ENCODE results near the gene MIPEP.
"Not testable (repeated sequence)": the region's sequence is repeated elsewhere in the genome, so short reads cannot be mapped to it uniquely, and the experiment has no call there.

Gene MIPEP

GRCh38 chr13:23888658-23889614, at the start of gene MIPEP:
Gene MIPEP (minus strand): TSS chr13:23889400. CDS start chr13:23889320, 80 bp downstream.
- peak; percentile 83 for DNase-seq

GRCh38 chr13:23934520-23934919, 45.3 kb upstream of the MIPEP start:
- DNase-seq, result no peak

GRCh38 chr13:23928985-23929384, 39.8 kb upstream of the MIPEP start:
- peak; percentile 99 for DNase-seq

GRCh38 chr13:23923031-23923430, 33.8 kb upstream of the MIPEP start:
- DNase-seq, result no peak

GRCh38 chr13:23922005-23922932, 33.1 kb upstream of the MIPEP start:
- no peak for DNase-seq

GRCh38 chr13:23921451-23921888, 32.3 kb upstream of the MIPEP start:
- DNase-seq, result peak; percentile 43

- no peak for DNase-seq
Measured at GRCh38 chr13:23919006-23919405, 29.8 kb upstream of the MIPEP start.

- DNase-seq, result no peak
Measured at GRCh38 chr13:23918208-23918607, 29.0 kb upstream of the MIPEP start.

- no peak for DNase-seq
Measured at GRCh38 chr13:23915308-23915707, 26.1 kb upstream of the MIPEP start.

- no peak for DNase-seq
Measured at GRCh38 chr13:23912469-23912868, 23.3 kb upstream of the MIPEP start.

GRCh38 chr13:23909606-23910005, 20.4 kb upstream of the MIPEP start:
- no peak for DNase-seq

- DNase-seq, result no peak
Measured at GRCh38 chr13:23905766-23906165, 16.6 kb upstream of the MIPEP start.

GRCh38 chr13:23903906-23904280, 14.7 kb upstream of the MIPEP start:
- DNase-seq, result no peak

GRCh38 chr13:23902975-23903905, 14.0 kb upstream of the MIPEP start:
- no peak for DNase-seq

- no peak for DNase-seq
Measured at GRCh38 chr13:23901365-23901764, 12.2 kb upstream of the MIPEP start.

GRCh38 chr13:23899555-23899954, 10.4 kb upstream of the MIPEP start:
- DNase-seq, result no peak

- no peak for DNase-seq
Measured at GRCh38 chr13:23898101-23898500, 8.9 kb upstream of the MIPEP start.

- DNase-seq, result not testable (repeated sequence)
Measured at GRCh38 chr13:23897452-23897919, 8.3 kb upstream of the MIPEP start, which contains the start of gene C1QTNF9B. Gene C1QTNF9B (minus strand): TSS chr13:23897502.

GRCh38 chr13:23894746-23895145, 5.5 kb upstream of the MIPEP start:
- not testable (repeated sequence) for DNase-seq

GRCh38 chr13:23893791-23894190, 4.6 kb upstream of the MIPEP start:
- DNase-seq, result not testable (repeated sequence)

- peak; percentile 86 for DNase-seq
Measured at GRCh38 chr13:23889615-23890607, 711 bp upstream of the MIPEP start.

Data from NCI-H524 treated with DMSO at 0.1 percent for 48 hours (cell line).